ENCODE data around the gene FCHO2.
A peak's percentile ranks its signal among the peaks of the same experiment; 100 is the strongest.
"Not testable (repeated sequence)": the region's sequence is repeated elsewhere in the genome, so short reads cannot be mapped to it uniquely, and the experiment has no call there.

FCHO2 gene

DNA sequence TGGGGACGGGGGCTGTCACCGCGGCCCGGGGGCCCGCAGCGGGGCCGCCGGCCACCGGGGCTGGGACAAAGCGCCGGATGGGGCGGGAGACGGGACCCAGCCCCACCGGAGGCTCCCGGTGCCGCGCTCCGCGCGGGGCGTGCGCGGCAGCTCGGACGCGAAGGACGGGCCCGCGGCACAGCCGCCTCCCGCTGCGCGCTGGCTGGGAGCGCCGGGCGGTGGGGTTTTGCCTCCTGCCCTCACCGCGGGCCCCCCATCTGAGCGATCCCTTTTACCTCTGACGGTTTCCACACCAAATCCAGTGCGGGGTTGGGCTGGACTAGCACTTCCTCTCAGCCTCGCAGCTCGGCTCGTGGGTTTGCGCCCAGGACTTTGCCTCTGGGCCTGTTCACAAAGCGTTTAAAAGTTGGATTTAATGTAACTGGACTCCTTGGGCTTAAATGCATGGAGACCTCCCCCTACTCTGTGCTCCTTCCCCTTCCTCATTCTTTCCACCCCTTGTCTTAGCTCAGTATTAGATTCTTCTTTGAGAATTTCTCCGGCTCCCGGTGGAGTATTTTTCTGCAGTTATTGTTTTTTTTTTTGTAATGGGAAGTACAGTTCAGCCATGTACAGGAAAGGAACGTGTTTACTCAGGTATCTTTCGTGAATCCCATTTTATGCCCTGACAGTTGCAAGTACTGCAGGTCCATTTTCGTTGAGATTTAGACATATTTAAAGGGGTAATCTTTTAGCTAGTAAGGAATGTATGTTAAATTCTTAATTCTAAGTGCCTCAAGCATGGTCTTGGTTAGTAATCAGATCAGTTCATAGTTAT is 691 bp downstream of the FCHO2 start:
- DNase-seq (ENCODE audit: low read depth) = peak; percentile 72

DNA sequence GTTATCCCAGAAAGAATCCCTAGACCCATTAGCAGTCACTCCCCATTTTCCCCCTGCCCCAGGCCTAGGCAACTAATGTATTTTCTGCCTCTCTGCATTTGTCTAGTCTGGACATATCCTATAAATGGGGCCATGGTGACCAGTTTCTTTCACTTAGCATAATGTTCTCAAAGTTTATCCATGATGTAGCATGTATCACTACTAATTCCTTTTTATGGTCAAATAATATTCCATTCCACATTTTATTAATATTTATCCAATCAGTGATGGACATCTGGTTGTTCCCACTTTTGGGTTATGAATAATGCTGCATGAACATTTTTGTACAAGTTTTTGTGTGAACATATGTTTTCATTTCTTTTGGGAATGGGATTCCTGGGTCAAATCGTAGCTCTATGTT is 1.5 kb downstream of the FCHO2 start:
- no peak for DNase-seq (ENCODE audit: low read depth)

- no peak for DNase-seq (ENCODE audit: low read depth)
These were observed 3.4 kb downstream of the FCHO2 start for GRCh38 chr5:72959257-72959656.

DNA sequence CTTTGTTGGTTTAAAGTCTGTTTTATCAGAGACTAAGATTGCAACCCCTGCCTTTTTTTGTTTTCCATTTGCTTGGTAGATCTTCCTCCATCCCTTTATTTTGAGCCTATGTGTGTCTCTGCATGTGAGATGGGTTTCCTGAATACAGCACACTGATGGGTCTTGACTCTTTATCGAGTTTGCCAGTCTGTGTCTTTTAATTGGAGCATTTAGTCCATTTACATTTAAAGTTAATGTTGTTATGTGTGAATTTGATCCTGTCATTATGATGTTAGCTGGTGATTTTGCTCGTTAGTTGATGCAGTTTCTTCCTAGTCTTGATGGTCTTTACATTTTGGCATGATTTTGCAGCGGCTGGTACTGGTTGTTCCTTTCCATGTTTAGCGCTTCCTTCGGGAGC is 18.6 kb downstream of the FCHO2 start:
- not testable (repeated sequence) for DNase-seq (ENCODE audit: low read depth)

GRCh38 chr5:72976810-72977209 is 21.0 kb downstream of the FCHO2 start:
- DNase-seq (ENCODE audit: low read depth) = not testable (repeated sequence)

GRCh38 chr5:72985719-72986118 is 29.9 kb downstream of the FCHO2 start:
- no peak for DNase-seq (ENCODE audit: low read depth)

DNA sequence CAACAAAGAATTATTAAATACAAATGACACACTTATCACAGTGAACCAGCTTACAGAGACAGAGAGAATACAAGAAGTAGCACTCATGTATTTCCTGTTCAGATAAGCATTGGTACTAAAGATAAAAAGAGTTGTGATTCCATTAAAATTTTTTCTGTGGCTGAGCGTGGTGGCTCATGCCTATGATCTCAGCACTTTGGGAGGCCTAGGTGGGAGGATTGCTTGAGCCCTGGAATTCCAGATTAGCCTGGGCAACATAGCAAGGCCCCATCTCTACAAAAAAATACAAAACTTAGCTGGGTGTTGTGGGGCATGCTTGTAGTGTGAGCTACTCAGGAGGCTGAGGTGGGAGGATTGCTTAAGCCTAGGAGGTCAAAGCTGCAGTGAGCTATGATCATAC is 32.9 kb downstream of the FCHO2 start:
- no peak for DNase-seq (ENCODE audit: low read depth)

GRCh38 chr5:72991394-72991793 is 35.6 kb downstream of the FCHO2 start:
- DNase-seq (ENCODE audit: low read depth) = no peak

DNA sequence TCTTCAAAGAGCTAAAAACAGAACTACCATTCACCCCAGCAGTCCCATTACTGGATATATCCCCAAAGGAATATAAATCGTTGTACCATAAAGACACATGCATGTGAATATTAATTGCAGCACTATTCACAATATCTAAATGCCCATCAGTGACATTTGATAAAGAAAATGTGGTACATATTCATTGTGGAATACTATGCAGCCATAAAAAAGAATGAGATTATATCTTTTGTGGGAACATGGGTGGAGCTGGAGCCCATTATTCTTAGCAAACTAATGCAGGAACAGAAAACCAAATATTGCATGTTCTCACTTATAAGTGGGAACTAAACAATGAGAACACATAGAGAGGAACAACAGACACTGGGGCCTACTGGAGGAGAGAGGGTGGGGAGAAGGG is 38.7 kb downstream of the FCHO2 start:
- DNase-seq (ENCODE audit: low read depth) = no peak

GRCh38 chr5:72996632-72997031 is 40.8 kb downstream of the FCHO2 start:
- no peak for DNase-seq (ENCODE audit: low read depth)

GRCh38 chr5:72999916-73000315 is 44.1 kb downstream of the FCHO2 start:
- no peak for DNase-seq (ENCODE audit: low read depth)

- DNase-seq (ENCODE audit: low read depth) = no peak
These were observed 50.0 kb downstream of the FCHO2 start for GRCh38 chr5:73005886-73006285.

DNA sequence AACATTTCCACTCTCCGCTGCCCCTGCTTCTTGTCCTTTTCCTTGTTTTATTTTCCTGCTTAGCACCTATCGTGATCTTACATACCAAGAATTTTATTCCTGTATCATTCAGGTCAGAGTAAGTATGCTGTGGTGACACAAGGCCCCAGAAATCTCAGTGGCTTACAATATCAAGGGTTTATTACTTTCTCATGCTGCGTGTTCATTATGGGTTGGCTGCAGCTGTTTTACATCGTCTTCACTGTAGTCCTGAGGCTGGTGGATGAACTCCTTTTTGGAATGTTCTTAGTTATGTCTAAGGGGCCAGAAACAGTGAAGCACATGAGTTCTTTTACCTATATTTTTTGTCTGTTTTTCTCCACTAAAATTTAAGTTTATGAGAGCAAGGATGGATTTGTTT is 51.2 kb downstream of the FCHO2 start:
- DNase-seq (ENCODE audit: low read depth) = no peak

- DNase-seq (ENCODE audit: low read depth) = no peak
These were observed 53.0 kb downstream of the FCHO2 start for GRCh38 chr5:73008831-73009230.

DNA sequence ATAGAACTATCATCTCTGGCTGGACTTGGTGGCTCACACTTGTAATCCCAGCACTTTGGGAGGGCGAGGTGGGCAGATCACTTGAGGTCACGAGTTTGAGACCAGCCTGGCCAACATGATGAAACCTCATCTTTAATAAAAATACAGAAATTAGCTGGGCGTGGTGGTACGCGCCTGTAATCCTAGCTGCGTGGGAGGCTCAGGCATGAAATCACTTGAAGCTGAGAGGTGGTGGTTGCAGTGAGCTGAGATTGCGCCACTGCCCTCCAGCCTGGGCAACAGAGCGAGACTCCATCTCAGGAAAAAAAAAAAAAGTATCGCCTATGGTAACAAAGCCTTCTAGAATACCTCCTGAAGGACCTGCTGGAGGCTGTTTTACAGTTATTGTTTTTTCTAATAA is 55.8 kb downstream of the FCHO2 start:
- DNase-seq (ENCODE audit: low read depth) = not testable (repeated sequence)

DNA sequence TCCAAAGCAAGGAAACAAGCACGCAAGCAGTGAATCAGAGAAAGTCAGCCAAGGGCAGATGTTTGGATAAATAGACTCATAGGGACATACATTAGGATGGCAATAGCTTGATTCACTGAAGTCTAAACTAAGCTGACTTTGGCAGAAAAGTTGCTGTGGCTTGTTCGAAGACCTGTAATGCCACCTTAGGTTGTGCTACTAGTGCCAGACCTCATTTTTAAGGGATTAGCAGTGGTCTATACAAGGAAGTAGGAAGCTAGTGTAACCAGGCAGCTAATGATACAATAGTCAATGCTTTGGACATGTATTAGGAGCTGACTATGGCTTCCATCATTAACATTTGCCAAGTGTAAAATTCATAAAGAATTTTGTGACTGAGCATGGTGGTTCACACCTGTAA is 63.1 kb downstream of the FCHO2 start:
- no peak for DNase-seq (ENCODE audit: low read depth)

DNA sequence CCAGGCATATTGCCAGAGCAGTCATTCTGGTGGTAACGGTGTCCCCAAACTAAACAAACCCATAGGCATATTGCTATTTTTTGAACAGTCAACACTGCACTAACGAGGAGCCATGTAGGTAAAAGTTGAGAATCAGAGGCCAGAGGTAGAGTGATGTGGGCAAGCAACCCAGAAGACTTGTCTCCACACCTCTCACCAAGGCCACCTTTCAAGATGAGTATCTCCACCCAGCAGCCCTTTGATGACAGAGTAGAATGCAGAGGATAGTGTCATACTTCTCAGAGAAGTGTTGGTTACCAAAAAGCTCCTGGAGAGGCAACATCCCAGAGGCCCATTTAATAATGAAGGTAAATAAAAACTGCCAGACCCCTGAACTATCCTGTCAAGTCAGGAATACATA is 63.9 kb downstream of the FCHO2 start:
- DNase-seq (ENCODE audit: low read depth) = no peak

- DNase-seq (ENCODE audit: low read depth) = no peak
These were observed 66.8 kb downstream of the FCHO2 start for GRCh38 chr5:73022471-73023169.

GRCh38 chr5:73024946-73025544 is 69.2 kb downstream of the FCHO2 start:
- peak; percentile 12 for DNase-seq (ENCODE audit: low read depth)

- DNase-seq (ENCODE audit: low read depth) = peak; percentile 33
These were observed 71.5 kb downstream of the FCHO2 start for GRCh38 chr5:73027361-73027760.

- no peak for DNase-seq (ENCODE audit: low read depth)
These were observed 72.0 kb downstream of the FCHO2 start for GRCh38 chr5:73027816-73028215.

DNA sequence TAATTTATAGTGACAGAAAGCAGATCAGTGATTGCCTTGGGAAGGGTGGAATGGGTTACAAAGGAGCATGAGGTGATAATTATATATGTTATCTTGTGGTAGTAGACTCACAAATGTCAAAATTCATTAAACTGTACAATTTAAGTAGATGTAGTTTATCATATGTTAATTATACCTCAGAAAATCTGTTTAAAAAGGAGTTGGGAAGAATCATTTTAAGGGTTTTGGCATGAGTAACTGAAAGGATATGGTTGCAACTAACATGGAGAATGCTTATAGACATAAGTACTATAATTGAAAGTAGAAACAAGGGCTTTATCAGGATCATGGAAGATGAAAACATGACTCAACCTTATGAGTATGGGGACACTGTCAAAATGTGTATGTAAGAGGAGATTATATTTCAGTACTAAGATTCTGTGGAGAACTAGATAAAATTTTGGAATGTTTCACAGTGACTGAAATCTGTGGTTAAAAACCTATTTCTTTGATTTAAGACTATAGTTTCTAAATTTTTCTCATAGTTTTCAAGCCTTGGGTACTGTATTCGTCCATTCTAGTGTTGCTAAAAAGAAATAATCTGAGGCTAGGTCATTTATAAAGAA is 73.3 kb downstream of the FCHO2 start:
- peak; percentile 7 for DNase-seq (ENCODE audit: low read depth)

- DNase-seq (ENCODE audit: low read depth) = peak; percentile 23
These were observed 74.7 kb downstream of the FCHO2 start for GRCh38 chr5:73030531-73030930.

Data from ELR (cell line).